Hematopoietic multipotent progenitor cell (in vitro differentiated cells): Measurements from ENCODE around the gene PUM1. TPM values are rescaled to one million over a fixed set of nuclear protein-coding genes. Genes with fewer than 3 reads are reported as not detected.
"Not testable (repeated sequence)": the region's sequence is repeated elsewhere in the genome, so short reads cannot be mapped to it uniquely, and the experiment has no call there.

ENCODE experiments used
- DNase-seq, 3 donors: peaks; one replicate each; pipeline ENCODE4 v3.0.0-alpha.2; 2011 to 2015; ENCODE audit warnings: low read depth in 2 of 3, low spot score in 2 of 3
- total RNA-seq: library from RNA; depleted of rRNA; stranded (reverse); fragments of >200 nt; gene quantifications from one replicate; pipeline ENCODE4 v1.2.3, GENCODE V29; 2012

Gene PUM1
- total RNA-seq, 1 donor, result 147 TPM

DNA sequence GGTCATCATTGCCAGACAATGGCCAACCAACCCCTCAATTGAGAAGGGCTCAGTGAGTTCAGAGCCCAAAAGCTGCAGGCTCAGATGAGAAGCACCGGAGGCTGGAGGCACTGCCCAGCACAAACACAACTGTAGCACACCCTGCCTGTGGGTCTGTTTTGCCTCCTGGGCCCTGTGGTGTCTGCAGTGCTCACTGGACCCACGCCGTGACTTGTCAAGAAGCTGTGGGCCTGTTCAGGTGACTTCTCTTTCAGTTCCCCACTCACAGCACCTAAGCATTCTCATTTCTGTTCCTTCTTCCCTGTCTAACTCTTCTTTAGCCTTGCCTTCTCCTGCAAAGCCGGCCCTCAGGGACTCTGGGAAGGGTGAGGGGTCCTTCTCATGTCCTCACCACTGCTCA, 129.8 kb downstream of the PUM1 start:
- DNase-seq, result not testable (repeated sequence)

DNA sequence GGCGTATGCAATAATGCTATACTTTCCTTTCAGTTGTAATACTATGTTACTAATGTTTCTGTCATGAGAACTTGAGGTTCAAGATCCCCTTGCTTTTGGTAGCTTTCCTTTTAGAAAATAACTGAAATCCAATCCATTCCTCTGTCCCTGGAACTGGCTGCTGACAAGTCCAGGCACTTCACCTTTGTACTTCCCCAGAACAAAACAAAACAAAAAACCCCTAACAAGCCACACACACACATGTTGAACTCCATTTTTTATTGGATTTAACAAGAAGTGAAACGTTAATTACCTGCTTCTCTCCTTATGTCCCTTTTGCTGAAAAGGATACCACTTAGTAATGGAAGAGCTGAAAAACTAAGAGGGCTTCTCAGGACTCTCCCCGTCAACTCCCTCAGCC, 130.9 kb downstream of the PUM1 start:
- no peak for DNase-seq

DNA sequence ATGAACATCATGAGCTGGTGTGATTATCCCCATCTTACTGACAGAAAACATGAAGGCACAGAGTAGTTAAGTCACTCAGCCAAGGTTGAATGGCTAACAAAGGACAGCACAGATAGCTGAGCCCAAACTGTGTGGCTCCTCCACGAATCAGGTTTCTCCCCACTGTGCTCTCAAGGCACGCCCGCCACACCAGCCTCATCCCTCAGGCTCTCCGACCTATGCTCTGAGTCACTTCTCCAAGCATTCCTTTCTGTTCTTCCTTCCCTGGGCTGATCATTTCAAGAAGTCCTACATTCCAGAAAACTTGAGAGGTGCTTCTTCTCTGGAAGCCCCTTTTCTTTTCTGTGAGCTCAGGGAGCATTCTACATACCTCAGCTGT, 131.7 kb downstream of the PUM1 start:
- DNase-seq, result no peak

DNA sequence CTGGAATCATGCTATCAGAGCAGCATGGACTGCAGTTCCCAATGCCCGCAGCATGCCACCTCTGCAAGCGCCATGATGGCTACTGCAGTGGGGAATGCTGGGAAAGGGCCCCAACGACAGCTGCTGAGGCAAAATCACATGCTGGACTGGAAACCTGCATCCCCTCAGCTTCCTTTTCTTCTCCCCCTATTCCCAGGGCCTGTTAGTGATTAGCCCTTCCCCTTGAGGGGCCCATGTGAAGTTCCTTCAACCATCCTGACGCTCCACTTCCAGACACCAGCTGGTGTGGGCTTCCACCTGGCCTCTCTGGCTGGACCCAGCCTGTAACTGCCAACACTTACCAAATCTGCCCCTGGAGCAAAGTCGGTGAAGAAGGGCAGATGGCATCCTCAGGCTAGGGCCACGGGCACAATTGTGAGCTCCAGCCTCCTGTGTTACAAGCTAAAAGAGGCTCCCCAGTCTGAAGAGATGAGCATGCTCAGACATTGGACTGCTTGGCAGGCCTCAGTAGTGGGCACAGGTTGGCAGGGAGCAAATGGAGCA, 134.8 kb downstream of the PUM1 start:
- no peak for DNase-seq

DNA sequence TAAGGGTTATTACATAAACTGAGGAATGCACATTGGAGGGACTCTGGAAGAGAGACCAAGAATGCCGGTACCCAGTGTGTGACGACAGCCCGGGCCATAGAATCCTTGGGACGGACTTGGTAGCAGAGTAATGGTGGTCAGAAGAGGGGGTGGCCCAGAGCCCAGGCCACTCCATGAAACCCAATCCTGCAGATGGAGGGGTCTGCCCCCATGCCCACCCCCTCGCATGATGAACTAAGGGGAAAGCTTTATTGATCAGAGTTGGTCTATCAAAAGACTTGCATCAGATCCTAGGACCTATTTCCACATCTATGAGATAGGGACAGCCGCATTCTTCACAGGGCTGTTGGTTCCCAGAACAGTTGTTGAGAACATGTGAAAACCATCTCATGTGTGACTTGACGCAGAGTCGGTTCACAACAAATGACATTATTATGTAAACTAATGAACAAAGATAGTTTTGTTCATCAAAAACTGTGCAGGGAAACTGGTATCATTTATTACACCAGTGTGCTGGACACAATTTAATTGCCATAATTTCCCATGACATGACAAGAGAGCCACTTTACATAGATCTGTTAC, 135.5 kb downstream of the PUM1 start:
- no peak for DNase-seq

DNA sequence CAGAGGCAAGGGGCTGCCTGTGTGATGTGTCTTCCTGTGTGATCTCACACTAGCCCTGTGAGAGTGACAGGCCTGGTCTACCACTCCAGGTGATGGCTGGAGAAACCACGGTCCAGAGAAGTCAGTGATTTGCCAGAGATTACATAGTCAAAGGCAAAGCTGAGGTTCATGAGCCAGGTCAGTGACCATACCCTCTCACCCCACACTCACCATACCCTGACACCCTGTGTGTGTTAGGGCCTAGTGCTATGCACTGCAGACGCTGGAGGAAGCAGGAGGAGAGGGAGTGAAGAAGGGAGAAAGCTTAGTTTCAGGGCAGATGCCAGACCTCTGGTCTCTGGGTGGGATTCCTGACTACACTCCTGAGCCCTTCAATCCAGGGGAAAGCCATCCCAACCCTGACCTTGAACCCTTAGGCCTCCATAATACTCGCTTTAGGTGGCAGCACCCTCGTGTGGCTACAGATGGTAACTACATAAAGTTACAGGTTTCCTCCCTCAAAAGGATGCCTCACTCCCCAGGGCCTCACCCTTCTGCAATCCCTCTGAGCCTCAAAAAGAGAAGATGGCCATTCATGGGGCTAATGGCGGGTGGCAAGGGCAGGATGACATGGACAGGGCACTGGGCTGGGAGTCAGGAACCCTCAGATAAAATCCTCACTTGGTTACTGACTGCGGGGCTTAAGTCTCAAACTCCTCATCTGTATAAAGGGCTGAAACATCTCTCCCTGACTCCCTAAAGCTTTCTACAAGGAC, 136.2 kb downstream of the PUM1 start:
- DNase-seq, result peak in 2 of 3 donors; percentile 44 to 71

DNA sequence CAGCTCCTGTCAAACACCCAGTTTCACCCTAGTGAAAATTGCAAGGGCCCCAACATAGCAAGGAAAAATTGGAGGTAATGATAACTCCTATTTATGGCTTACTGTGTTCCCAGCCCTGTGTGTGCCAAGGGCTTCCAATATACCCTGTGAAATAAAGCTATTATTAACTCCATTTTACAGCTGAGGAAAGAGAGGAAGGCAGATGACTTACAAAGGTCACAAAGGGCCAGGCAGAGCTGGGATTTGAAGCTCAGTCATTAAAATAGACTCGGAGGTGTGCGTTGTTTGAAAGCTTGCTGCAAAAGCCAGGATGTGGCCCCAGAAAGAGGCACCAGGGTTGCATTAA, 136.8 kb downstream of the PUM1 start:
- DNase-seq, result no peak

DNA sequence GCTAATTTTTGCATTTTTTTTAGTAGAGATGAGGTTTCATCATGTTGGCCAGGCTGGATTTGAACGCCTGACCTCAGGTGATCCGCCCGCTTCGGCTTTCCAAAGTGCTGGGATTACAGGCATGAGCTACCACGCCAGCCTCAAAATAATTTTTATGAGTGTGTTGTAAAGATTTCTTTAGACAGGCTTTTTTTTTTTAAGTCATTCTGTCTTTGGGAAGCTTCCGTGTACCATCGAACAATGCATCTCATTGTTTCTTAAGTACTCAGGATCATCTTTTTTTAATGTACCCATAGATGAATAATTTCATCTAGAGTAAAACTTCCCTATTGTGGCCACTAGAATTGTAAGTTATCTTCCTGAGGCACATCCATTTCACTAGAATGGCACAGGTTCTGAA, 137.3 kb downstream of the PUM1 start:
- no peak for DNase-seq

DNA sequence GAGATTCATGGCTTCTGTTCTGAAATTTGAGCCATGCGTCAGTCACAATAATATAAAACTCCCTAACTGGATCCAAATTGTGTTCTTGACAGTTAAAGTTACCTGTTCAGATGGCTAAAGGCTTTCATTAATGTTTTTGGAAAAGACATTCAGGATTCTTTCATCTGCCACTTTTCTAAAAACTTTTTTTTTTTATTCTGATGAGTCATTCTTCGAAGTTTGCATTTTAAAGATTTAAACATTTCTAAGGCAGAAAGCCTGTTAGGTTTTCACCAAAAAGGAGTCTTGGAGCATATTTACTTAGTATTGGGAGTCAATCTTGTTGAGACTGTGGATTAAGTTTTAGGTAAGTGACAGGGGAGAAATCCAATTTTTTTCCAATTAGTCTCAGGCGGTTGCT, 138.1 kb downstream of the PUM1 start:
- DNase-seq, result no peak

DNA sequence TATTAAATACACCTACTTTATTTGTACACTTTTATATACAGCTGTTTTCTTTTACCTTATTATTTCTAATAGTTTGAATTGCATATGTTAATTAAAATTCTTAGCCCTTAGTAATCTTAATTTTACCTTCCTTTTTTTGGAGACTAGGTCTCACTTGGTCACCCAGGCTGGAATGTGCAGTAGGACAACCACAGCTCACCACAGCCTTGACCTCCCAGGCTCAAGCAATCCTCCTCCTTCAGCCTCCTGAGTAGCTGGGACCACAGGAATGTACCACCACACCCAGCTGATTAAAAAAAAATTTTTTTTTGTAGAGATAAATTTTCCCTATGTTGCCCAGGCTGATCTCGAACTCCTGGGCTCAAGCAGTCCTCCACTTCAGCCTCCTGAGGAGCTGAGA, 141.9 kb downstream of the PUM1 start:
- no peak for DNase-seq

DNA sequence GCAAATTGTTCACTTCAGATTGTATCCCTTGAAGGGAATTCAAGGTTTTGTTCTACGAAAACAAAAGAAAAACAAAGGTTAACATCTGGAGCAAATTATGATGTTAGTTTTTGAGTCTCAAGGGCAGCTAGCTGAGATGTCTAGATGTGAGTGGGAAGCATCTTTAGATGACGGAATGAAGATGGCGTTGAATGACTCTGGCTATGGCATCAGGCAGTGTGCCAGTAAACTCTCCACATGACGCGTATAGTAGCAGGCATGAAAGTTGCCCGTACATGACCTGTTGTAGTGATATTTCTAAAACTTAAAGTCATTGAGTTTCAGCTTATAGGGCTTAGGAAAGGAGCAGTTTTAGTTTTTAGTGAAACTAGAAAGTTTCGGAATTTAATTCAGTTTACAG, 144.7 kb downstream of the PUM1 start:
- DNase-seq, result no peak

DNA sequence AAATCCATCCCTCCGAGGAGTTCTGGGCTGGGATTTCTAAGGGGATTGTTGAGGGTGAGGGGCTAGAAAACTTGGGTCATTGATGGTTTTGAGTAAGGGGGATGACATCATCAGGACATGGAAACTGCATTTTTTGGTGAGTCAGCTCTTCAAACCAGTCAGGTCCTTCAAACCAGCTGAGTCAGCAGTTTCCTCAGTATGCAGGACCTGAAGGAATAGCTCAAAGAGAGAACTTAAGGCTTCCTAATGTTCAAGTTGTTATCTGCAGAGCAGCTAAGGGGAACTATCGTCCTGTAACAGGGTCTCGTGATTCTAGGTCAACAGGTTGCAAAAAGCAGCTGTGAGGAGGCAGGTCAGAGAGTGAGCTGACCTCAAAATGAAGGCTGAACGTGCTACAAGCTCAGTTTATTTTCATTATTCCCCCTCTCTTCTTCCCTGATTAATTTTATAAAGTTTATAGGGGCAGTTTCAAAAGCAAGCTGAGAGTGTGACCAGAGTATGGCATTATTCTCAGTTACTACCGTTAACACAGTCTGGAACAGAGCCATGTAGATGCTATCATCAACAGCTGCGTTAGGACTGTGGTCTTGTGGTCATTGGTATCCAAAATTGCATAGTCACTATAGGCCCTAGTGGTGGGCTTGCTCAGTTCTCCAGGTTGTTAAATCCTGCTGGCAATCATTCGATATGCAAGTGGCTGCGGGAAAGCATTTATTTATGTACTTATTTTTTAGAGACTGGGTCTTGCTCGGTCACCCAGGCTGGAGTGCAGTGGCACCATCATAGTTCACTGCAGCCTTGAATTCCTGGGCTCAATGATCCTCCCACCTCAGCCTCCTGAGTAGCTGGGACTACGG, 146.3 kb downstream of the PUM1 start:
- peak in 2 of 3 donors; percentile 89 to 96 for DNase-seq

DNA sequence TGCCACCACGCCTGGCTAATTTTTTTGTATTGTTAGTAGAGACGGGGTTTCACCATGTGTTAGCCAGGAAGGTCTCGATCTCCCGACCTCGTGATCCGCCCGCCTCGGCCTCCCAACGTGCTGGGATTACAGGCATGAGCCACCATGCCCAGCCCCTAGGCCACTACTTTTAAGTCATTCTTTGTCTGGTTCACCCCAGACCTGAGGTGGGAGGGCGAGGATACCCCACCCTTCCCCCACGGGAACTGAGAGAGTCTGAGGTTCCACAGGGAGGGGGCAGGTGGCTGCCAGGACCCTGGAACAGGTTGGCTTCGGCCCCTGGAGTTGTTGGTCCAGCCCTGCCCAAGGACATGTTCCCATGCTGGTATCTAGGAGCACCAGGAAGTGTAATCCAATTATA, 149.2 kb downstream of the PUM1 start:
- DNase-seq, result no peak

DNA sequence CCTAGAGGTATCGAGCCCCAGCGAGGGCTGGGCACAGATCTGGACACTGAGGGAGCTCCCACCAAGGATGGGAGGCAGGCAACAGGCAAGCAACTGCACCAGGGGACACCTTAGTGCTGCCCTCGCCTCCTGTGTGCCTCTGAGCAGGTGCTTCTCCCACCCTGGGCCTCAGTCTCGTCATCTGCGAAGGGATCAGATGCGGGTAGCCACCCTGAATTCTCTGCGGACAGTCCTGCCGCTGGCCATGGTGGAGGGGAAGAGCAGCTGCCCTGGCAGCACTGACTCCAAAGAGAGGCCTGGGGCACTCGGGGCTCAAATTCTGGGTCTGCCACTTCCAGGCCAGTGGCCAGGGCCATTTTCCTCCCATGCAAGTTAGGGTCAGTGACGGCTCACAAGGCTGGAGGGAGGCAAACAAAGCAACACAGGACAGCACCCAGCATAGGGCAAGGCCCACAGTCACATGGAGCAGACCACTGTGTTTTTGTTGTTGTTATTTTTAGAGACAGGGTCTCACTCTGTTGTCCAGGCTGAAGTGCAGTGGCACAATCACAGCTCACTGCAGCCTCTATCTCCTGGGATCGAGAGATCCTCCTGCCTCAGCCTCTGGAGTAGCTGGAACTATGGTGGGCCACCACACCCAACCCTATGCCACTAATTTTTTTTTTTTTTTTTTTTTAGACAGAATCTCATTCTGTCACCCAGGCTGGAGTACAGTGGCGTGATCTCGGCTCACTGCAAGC, 149.9 kb downstream of the PUM1 start:
- no peak for DNase-seq

DNA sequence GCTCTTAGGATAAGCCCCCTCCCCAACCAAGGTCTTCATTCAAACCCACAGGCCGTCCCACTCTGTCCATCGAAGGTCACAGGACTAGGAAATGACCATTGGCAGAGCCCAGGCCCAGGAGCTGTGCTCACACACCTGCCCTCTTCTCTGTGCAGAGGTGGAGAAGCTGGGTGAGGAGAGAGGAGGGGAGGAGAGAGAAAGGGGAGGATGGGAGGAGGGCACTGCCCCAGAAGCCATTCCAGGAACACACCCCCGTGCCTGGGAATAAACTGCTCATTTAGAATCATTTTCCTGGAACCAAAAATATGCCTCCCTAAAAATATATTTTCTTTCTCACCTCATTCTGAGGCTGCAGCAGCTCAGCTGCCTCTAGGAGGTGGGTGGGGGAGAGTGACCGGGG, 150.6 kb downstream of the PUM1 start:
- no peak for DNase-seq

DNA sequence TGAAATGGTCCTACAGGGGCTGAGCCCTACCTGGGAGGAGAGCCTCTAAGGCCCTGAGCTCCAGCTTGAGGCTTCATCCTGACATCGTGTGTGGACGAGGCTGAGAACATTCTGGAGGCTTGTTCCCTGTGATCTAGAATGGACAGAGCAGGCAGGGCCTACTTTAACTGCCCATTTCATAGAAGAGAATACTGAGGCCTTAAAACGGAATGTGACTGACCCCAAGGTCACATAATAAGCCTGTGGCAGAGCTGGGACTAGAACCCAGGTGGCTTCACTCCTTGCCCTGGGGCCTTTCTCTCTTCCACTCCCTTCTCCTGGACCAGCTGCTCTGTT, 151.0 kb downstream of the PUM1 start:
- no peak for DNase-seq

DNA sequence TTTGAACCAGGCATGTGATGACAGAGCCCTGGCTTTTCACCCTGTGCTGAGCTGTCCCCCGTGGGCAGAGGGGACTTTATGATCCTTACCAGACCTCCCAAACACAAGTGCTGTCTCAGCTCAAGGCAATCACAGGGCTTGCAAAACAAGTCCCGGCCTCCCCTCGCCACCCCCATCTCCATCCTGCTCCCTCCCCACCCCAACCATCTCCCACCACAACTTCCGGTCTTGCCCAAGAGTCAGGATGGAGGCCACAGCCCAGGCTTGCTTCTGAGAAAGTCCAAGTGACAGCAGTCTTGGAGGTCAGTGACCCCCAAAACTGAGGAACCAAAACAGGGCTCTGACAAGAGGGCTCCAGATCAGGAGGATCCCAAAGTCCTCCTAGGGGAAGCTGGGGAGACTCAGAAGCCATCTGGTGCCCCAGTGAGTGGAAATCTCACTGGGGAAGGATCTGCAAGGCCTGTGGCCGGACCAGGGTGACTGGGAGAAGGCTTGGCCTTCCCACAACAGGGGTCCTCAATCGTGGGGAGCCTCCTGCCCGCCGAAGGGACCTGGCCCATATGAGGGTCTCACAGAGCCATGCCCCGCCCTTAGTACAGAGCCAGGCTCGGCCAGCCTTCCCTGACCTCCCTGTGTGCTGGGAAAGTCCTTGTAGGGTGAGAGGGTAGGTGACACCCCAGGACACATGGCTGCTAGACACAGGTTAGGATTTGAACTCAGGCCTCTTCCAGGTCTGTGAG, 152.4 kb downstream of the PUM1 start:
- no peak for DNase-seq

DNA sequence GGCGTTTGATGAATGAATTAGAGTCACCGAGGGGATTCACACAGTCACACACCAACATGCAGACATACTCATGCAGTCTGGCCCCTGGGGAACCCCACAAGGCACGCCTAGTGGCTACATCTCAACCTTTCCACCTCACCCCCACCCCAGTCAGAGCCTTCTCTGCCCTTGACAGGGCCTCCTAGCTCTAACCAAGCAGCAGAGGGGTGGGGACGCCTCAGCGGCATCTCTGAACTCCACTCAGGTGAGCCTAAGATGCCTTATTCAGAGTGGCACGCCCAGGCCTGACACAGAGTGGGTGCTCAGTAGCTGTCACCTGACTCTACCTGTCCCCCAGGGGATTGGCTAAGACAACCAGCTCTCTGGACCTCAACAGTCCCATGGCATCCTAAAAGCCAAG, 153.3 kb downstream of the PUM1 start:
- no peak for DNase-seq

DNA sequence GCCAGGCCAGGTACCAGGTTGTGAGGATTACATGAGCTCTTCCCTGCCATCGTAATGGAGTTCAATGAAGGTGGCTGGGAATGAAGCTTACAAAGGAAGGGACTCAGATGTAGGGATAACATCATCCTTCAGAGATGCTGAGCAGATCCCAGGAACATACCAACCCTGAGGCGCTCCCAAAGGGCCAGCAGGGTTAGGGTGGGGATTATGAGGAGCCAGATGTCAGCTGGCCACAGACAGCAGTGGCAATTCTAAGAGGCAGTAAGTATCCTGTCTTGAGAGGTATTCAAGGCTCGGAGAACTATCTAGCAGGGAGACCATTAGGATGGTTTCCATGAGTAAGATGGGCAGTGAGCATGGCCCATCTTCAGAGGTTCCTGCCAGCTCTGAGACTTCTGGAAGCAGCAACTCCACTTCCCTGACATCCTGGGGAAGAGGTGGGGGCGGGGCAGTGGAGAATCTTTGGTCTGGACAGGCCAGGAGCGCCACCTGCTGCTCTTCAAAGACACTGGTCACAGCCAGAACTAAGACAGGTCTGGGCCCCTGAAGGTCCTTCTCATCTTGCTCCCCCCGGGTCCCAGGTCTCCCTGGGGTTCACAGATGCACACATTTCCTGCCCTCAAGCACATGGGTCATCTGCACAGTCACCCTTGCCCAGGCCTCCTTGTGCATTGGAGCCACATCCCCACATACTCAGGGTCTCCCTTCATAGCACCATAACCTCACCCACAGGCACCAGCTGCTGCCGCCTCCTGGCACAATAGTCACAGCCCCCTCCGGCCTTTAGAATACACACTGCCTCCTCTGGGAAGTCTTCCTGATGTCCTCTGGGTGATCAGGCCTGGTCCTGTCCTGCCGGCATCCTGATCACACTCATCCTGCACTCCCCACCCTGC, 154.2 kb downstream of the PUM1 start:
- peak in 2 of 3 donors; percentile 62 to 76 for DNase-seq
